Mesothelial cell of epicardium (in vitro differentiated cells): ENCODE data around the gene CXCL16. TPM values are rescaled to one million over a fixed set of nuclear protein-coding genes. Genes with fewer than 3 reads are reported as not detected.

ENCODE experiments used
- DNase-seq, 2 experiments: peaks; one replicate each; pipeline ENCODE4 v3.0.0; 2021; ENCODE audit warnings: low spot score in 2 of 2; ENCODE audit not compliant: unreplicated experiment in 2 of 2
- H3K27ac Mint-ChIP-seq: 2 replicates; pipeline ENCODE4 v1.8.0; 2021; ENCODE audit warnings: mixed read lengths
- H3K27me3 Mint-ChIP-seq: 2 replicates; pipeline ENCODE4 v1.8.0; 2021; ENCODE audit warnings: low read depth, mixed read lengths
- H3K36me3 Mint-ChIP-seq: 2 replicates; pipeline ENCODE4 v1.8.0; 2021; ENCODE audit warnings: mixed read lengths
- H3K4me1 Mint-ChIP-seq: 2 replicates; pipeline ENCODE4 v1.8.0; 2021; ENCODE audit warnings: mixed read lengths
- H3K4me3 Mint-ChIP-seq: 2 replicates; pipeline ENCODE4 v1.8.0; 2021; ENCODE audit warnings: mild to moderate bottlenecking, moderate library complexity, mixed read lengths
- H3K9me3 Mint-ChIP-seq: 2 replicates; pipeline ENCODE4 v1.8.0; 2021; ENCODE audit warnings: mixed read lengths
- CTCF ChIP-seq: fragments of 200-600 bp; sonication (generic); IDR thresholded peaks from one replicate; pipeline ENCODE4 v1.5.0; 2021; ENCODE audit warnings: antibody characterized with exemption; ENCODE audit not compliant: unreplicated experiment
- total RNA-seq: library from RNA; stranded (reverse); gene quantifications from 3 replicates; pipeline ENCODE4 v1.2.1, GENCODE V29; 2021

CXCL16 gene
- total RNA-seq, 1 donor from 2014 or later = 8.1 TPM

GRCh38 chr17:4725646-4726310 lies 13.9 kb downstream of the CXCL16 start:
- Mint-ChIP-seq H3K27me3 (peaks cover 7% of the 10 kb centered on the region), H3K36me3 (peaks cover 4% of the 10 kb centered on the region), H3K4me3 (no peak overlapping the region), H3K27ac (no peak overlapping the region), H3K9me3 (no peaks in the 10 kb centered on the region), H3K4me1 (peaks cover 9% of the 10 kb centered on the region)
- DNase-seq = no peak
- no peak for TF ChIP-seq CTCF

DNA sequence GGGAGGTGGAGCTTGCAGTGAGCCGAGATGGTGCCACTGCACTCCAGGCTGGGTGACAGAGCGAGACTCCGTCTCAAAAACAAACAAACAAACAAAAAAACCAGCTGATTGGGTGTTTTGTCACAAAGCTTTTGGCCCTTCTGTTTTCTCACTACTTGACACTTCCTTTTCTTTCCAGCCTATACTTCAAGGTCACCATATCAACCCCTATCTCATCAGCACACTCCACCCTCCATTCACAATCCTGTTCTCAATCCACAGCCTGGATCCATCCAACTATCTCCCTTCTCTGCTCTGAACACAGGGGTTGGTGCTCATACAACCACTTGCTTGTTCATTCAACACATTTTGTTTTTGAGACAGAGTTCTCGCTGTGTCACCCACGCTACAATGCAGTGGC lies 15.1 kb downstream of the CXCL16 start:
- Mint-ChIP-seq H3K27ac (no peak overlapping the region), H3K9me3 (no peaks in the 10 kb centered on the region), H3K27me3 (peaks cover 7% of the 10 kb centered on the region), H3K4me3 (no peak overlapping the region), H3K4me1 (peaks cover 7% of the 10 kb centered on the region), H3K36me3 (peaks cover 10% of the 10 kb centered on the region)
- DNase-seq = no peak
- no peak for TF ChIP-seq CTCF

DNA sequence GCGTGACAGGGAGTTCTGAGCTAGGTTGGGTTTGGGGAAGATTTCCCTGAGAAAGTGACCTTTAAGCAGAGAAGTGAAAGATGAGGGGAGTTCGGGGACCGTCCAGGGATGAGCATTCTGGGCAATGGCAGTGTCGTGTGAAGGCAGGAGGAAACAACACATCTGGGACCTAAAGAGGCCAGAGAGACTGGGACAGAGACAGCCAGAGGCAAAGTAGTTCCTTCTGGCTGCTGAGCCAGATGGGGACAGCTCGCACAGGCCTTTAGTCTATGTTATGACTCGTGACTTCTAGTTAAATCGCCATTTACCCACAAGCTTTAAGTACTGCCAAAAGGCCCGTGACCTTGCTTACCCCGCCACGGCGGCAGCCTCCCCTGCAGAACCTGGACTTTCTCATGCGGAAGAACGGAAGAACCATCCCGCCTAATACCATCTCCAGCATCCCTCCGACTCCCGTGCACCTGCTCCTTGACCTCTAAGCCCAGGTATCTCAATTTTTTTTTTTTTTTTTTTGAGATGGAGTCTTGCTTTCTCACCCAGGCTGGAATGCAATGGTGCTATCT lies 17.0 kb downstream of the CXCL16 start:
- H3K4me3 Mint-ChIP-seq = no peak overlapping the region
- H3K27me3 Mint-ChIP-seq = peaks cover 7% of the 10 kb centered on the region
- no peak overlapping the region for H3K27ac Mint-ChIP-seq
- H3K9me3 Mint-ChIP-seq = no peaks in the 10 kb centered on the region
- peaks cover 18% of the 10 kb centered on the region for H3K36me3 Mint-ChIP-seq
- peaks cover 11% of the 10 kb centered on the region for H3K4me1 Mint-ChIP-seq
- DNase-seq = no peak
- no peak for TF ChIP-seq CTCF

DNA sequence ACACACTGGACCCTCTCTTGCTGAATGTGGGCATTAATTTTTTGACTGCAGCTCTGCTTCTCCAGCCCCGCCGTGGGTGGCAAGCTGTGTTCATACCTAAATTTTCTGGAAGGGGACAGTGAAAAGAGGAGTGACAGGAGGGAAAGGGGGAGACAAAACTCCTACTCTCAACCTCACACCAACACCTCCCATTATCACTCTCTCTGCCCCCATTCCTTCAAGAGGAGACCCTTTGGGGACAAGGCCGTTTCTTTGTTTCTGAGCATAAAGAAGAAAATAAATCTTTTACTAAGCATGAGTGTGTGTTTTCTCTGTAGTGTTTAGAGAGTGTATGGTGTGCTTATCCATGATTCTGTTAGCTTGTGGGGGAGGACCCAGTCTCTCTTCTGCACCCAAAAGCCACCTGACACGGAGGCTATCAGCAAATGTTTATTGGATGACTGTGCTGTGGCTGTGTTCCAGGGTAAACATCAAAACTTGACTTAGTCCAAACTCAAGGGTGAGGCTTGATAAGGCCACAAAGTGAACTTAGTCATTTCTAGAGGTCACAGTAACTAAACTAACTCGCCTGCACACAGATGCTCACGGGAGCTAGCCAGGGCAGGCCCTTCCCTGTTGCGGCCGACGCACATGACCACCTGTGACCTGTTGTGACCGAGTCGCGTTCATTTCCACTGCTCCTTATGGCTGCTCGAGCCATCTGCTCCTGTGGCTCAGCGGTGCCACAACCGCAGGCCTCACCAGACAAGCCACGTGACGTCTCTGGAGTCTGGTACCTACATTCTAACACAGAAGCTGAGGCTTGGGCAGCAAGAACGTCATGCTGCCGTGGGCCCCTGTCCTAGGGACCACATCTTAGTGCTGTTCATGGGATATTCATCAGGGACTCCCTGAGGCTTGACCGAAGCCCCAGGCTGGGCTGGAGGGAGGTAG lies 18.3 kb downstream of the CXCL16 start:
- Mint-ChIP-seq H3K4me3 (no peak overlapping the region), H3K27ac (peak overlapping the region; percentile 67)

DNA sequence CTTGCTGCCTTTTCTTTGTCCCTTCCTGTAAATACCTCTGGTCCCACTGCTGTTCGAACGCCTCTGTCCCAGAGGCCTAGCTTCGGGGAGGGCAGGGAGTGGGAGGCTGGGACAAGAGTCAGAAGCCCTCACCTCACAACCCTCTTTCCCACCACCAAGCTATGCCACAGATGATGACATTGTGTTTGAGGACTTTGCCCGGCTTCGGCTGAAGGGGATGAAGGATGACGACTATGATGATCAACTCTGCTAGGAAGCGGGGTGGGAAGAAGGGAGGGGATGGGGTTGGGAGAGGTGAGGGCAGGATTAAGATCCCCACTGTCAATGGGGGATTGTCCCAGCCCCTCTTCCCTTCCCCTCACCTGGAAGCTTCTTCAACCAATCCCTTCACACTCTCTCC lies 18.9 kb downstream of the CXCL16 start:
- H3K9me3 Mint-ChIP-seq = no peaks in the 10 kb centered on the region
- no peak overlapping the region for H3K4me3 Mint-ChIP-seq
- no peak for TF ChIP-seq CTCF
- no peak for DNase-seq
- peaks cover 21% of the 10 kb centered on the region for H3K36me3 Mint-ChIP-seq
- peaks cover 11% of the 10 kb centered on the region for H3K4me1 Mint-ChIP-seq
- H3K27ac Mint-ChIP-seq = peak overlapping the region; percentile 67
- peaks cover 2% of the 10 kb centered on the region for H3K27me3 Mint-ChIP-seq

More for the DNA sequence above, 18.3 kb downstream of the CXCL16 start:
- DNase-seq = no peak
- no peak for TF ChIP-seq CTCF
- peaks cover 21% of the 10 kb centered on the region for H3K36me3 Mint-ChIP-seq
- H3K27me3 Mint-ChIP-seq = peaks cover 6% of the 10 kb centered on the region
- H3K4me1 Mint-ChIP-seq = peaks cover 11% of the 10 kb centered on the region
- no peaks in the 10 kb centered on the region for H3K9me3 Mint-ChIP-seq
